ENCODE results near the gene FBXL7. TPM values are rescaled to one million over a fixed set of nuclear protein-coding genes. Genes with fewer than 3 reads are reported as not detected.

Gene FBXL7
- total and polyA plus RNA-seq, 2 donors (not counting 3 experiments of a cell fraction or from before 2014, with no cell fraction given): 23.5 to 32.2 TPM

DNA sequence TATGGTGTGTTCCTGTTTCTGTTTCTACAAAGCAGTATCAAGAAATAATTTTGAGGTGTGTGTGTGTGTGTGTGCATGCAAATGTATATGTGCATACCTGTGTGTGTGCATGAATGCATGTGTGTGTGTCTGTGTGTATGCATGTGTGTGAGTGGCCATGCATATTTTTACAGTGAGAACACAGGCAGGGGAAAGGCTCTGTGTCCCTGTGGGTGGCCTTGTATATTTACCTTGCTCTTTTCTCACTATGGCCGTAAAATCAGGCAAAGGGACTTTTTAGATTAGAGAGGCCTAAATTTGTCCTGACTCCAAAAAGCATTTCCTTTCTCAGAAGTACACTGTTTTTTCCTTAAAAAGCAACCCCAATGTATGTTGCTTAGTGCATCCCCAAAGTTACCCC lies 386.2 kb downstream of the FBXL7 start:
- Histone ChIP-seq H3K9ac (replicated peaks; ENCODE audit: extremely low read depth, insufficient read depth, low read length) (no peak overlapping the region), H4K20me1 (replicated peaks; ENCODE audit: control insufficient read depth, extremely low read depth, insufficient read depth, low read length) (peaks cover 2% of the 10 kb centered on the region), H3K4me2 (ENCODE audit: insufficient read depth, low read length) (no peak overlapping the region), H3K27ac (ENCODE audit: insufficient read depth, low read depth, low read length) (no peak overlapping the region), H3K9me3 (replicated peaks; ENCODE audit: control insufficient read depth, insufficient read depth, low read length) (no peaks in the 10 kb centered on the region), H3K36me3 (ENCODE audit: control insufficient read depth in 2 of 2, extremely low read depth in 1 of 2, insufficient read depth in 2 of 2, low read length in 2 of 2) (no peaks in the 10 kb centered on the region), H3K4me1 (ENCODE audit: control insufficient read depth, extremely low read depth, insufficient read depth, low read length) (no peaks in the 10 kb centered on the region), H3K79me2 (ENCODE audit: control insufficient read depth, insufficient read depth, low read length) (no peaks in the 10 kb centered on the region), H2AFZ (ENCODE audit: low read depth, low read length) (no peak overlapping the region), H3K9me1 (replicated peaks; ENCODE audit: control insufficient read depth, extremely low read depth, insufficient read depth, low read length) (no peaks in the 10 kb centered on the region), H3K27me3 (ENCODE audit: control insufficient read depth in 2 of 2, insufficient read depth in 2 of 2, low read length in 2 of 2) (no peaks in the 10 kb centered on the region), H3K4me3 (replicated peaks in 1 of 3; ENCODE audit: insufficient read depth in 1 of 3, low read depth in 1 of 3, low read length in 3 of 3) (no peak overlapping the region)
- intact Hi-C loops (cut with micrococcal nuclease) (no loop called here), dilution Hi-C loops (cut with MboI; ENCODE audit: extremely low pct_ligation_motif_present, low sequenced_read_pairs) (no loop called here)
- ChIA-PET CTCF (no interaction called here), POLR2A (no interaction called here)
- no peak for FAIRE-seq
- no peak for DNase-seq (ENCODE audit: low read depth, low spot score)
- no peak for TF ChIP-seq POLR2AphosphoS5 (IDR thresholded peaks at IDR 0.05; ENCODE audit: insufficient read depth, low read depth, low read length)
- no peak for TF ChIP-seq EZH2 (IDR thresholded peaks at IDR 0.05; ENCODE audit: borderline replicate concordance, low read depth, low read length, severe bottlenecking)
- TF ChIP-seq, protein P1, sequence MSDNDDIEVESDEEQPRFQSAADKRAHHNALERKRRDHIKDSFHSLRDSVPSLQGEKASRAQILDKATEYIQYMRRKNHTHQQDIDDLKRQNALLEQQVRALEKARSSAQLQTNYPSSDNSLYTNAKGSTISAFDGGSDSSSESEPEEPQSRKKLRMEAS (IDR thresholded peaks at IDR 0.05; ENCODE audit: insufficient read depth, insufficient read length): no peak
- TF ChIP-seq MYC (IDR thresholded peaks at IDR 0.05; ENCODE audit: low read depth, low read length): no peak
- no peak for TF ChIP-seq CTCF (IDR thresholded peaks at IDR 0.05; ENCODE audit: extremely low read depth in 1 of 2, insufficient read depth in 1 of 2, low read depth in 1 of 2, low read length in 2 of 2)
- no peak for TF ChIP-seq JUN (IDR thresholded peaks at IDR 0.05; ENCODE audit: borderline replicate concordance, insufficient read depth, insufficient read length, low read depth)
- no peak for TF ChIP-seq POLR2A (IDR thresholded peaks at IDR 0.05; ENCODE audit: low read depth, low read length)
- no peak for TF ChIP-seq FOS (IDR thresholded peaks at IDR 0.05; ENCODE audit: borderline replicate concordance, insufficient read depth, low read length)
- BruUV-seq (replicated peaks): no TSS peak

All from endothelial cell of umbilical vein (primary cell).